GM13976 (cell line): Measurements from ENCODE around the gene ATF7.

Source experiments
- DNase-seq: peaks from one replicate; pipeline ENCODE4 v3.0.0; 2012; ENCODE audit warnings: low spot score
- in situ Hi-C: fragments of 300-500 bp; cut with MboI; formaldehyde crosslinking; loops from one replicate; pipeline ENCODE4 v1.12.0; 2022; ENCODE audit warnings: low sequenced_read_pairs, mixed read lengths, inconsistent platforms; ENCODE audit not compliant: unreplicated experiment
- TF ChIP-seq, protein P1 (sequence below): IDR thresholded peaks from 2 replicates; pipeline ENCODE4 v1.5.1; 2012; ENCODE audit warnings: borderline replicate concordance, mild to moderate bottlenecking; ENCODE audit not compliant: insufficient read depth; ENCODE audit errors: extremely low read depth, missing control alignments, control extremely low read depth

The ATF7 gene

DNA sequence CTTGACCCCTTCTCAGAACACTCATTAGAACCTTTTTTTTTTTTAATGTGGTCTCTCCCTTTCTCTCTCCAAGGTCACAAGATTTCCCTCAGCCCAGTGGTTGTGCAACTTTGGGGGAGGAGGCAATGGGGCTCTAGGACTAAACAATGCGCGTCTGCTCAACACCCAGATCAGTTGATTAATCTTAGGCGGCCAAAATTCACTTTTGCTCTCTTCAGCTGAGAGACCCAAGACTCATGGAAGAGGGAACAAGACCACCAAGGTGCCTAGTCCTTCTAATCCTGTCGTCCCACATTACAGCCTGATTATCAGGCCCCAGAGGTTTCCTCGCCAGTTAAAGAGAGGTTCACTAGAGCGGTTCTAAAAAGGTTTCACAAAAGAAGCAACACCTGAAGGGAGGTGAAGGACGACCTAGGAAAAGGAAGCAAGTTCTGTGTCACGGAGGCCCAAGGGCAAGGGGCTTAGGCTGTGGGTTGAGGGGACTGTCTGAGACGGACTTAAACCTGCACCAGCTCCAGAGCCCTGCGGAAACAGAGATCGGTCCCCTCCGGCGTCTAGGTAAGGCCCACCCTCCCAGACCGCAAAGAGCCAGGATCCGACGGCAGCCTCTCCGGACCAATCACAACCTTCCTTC is 125.9 kb downstream of the ATF7 start:
- no peak for DNase-seq

DNA sequence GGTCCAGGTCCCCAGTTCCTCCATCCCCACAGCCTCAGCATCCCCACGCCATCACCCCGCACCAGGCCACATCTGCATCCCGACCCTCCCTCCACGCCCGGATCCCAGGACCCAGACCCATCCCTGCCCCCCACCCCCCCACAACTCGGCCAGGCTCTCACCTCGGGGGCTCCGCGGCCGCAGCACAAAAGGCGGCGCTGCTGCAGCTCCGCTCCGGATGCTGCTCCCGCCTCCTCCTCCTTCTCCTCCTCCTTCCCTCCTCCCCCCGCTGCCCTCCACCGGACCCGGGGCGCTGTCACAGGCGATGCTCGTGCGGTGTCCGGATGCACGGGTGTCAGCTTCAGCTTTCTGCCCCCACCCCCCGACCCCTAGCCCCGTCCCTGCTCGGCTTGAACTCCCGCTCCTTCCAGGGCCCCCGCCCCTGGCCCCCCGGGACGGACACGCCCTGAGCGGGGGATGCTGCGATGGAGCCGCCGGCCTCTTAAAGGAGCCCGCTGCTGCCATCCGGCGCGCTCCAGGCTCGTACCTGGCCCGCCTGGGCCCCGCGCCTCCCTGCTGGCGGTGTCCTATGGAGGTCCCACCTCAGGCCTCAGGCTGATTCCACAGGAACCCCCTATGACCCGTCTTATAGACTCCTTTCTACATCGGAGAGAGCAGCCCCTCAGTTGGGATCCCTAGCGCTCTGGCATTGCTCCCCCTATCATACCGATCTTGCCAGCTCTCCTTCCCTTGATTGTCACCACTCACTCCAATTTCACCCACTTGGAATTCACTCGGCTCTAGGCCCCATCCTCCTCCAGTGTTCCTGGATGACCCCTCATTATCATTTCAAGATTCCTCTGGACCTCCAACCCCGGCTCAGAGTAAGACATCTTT is 126.7 kb downstream of the ATF7 start, which contains the start of gene MAP3K12:
Gene MAP3K12 (minus strand): TSS at position 193 of the 876 bp plus-strand sequence. CDS start 12,067 bp downstream, outside the sequence.
- in situ Hi-C loops, result no loop called here

More for the DNA sequence above, 125.9 kb downstream of the ATF7 start:
- in situ Hi-C loops, result no loop called here
- TF ChIP-seq, protein P1, sequence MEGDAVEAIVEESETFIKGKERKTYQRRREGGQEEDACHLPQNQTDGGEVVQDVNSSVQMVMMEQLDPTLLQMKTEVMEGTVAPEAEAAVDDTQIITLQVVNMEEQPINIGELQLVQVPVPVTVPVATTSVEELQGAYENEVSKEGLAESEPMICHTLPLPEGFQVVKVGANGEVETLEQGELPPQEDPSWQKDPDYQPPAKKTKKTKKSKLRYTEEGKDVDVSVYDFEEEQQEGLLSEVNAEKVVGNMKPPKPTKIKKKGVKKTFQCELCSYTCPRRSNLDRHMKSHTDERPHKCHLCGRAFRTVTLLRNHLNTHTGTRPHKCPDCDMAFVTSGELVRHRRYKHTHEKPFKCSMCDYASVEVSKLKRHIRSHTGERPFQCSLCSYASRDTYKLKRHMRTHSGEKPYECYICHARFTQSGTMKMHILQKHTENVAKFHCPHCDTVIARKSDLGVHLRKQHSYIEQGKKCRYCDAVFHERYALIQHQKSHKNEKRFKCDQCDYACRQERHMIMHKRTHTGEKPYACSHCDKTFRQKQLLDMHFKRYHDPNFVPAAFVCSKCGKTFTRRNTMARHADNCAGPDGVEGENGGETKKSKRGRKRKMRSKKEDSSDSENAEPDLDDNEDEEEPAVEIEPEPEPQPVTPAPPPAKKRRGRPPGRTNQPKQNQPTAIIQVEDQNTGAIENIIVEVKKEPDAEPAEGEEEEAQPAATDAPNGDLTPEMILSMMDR, result no peak

GRCh38 chr12:53498235-53498630 is 127.9 kb downstream of the ATF7 start:
- DNase-seq, result no peak
- in situ Hi-C loops, result no loop called here
- TF ChIP-seq, protein P1, result no peak

More for the DNA sequence above, 126.7 kb downstream of the ATF7 start, which contains the start of gene MAP3K12:
- DNase-seq, result peak; percentile 70
- TF ChIP-seq, protein P1, result peak; percentile 15

DNA sequence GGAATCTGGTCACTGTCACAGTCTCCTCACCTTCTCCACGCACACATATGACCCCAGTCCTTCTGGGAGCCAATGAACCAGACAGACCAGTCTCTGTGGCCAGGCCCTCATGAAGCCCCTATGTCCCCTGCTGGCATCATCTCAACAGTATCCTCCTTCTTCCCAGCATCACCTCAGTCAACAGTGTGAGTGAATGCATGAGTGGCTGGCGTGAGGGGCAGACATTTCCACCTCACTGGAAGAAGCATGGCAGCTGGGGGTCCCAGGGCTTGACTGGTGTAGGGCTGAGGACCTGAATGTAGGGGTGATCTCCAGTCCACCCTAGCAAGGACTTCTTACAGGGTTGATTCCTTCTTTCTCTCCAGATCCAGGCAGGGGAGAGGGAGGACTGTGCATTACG is 128.7 kb downstream of the ATF7 start:
- DNase-seq, result no peak
- TF ChIP-seq, protein P1, result no peak
- in situ Hi-C loops, result no loop called here

DNA sequence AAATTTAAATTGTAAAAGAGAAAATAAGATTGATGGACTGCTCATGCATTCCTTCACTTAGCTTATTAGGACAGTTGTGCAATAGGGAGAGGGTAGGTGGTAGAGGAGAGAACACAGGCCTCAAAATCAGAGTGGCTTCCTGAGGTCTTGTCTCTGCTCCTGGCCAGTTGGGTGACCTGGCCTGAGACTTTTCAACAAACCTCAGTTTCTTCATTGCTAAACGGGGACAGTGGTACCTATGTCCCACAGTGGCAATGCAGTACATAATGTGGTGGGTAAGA is 129.5 kb downstream of the ATF7 start:
- in situ Hi-C loops, result no loop called here
- no peak for DNase-seq
- TF ChIP-seq, protein P1, result no peak

GRCh38 chr12:53495903-53496751 is 130.1 kb downstream of the ATF7 start:
- no peak for DNase-seq
- in situ Hi-C loops, result no loop called here
- TF ChIP-seq, protein P1, result no peak
